Nephron (organoid): ENCODE results near the gene ABHD17A.
"Not testable (repeated sequence)": the region's sequence is repeated elsewhere in the genome, so short reads cannot be mapped to it uniquely, and the experiment has no call there.

Experiments
- H3K27ac Mint-ChIP-seq, 3 experiments: 2 replicates each; pipeline ENCODE4 v1.8.0; 2020; ENCODE audit warnings: mixed read lengths in 3 of 3, mild to moderate bottlenecking in 2 of 3, moderate library complexity in 1 of 3
- H3K27me3 Mint-ChIP-seq: 2 replicates; pipeline ENCODE4 v1.8.0; 2021; ENCODE audit warnings: low read depth, mild to moderate bottlenecking, moderate library complexity, mixed read lengths
- H3K36me3 Mint-ChIP-seq: 2 replicates; pipeline ENCODE4 v1.8.0; 2020; ENCODE audit warnings: low read depth, mixed read lengths
- H3K4me1 Mint-ChIP-seq: 2 replicates; pipeline ENCODE4 v1.8.0; 2020; ENCODE audit warnings: mixed read lengths
- H3K4me3 Mint-ChIP-seq, 3 experiments: 2 replicates each; pipeline ENCODE4 v1.8.0; 2020; ENCODE audit warnings: mild to moderate bottlenecking in 3 of 3, mixed read lengths in 3 of 3, moderate library complexity in 2 of 3
- H3K9me3 Mint-ChIP-seq: 2 replicates; pipeline ENCODE4 v1.8.0; 2020; ENCODE audit warnings: mixed read lengths
- TF ChIP-seq, protein P1 (sequence below), 3 experiments: fragments of 200-600 bp; sonication (generic); IDR thresholded peaks; one replicate each; pipeline ENCODE4 v1.5.0; 2021; ENCODE audit warnings: antibody characterized with exemption in 3 of 3; ENCODE audit not compliant: unreplicated experiment in 3 of 3

The ABHD17A gene

DNA sequence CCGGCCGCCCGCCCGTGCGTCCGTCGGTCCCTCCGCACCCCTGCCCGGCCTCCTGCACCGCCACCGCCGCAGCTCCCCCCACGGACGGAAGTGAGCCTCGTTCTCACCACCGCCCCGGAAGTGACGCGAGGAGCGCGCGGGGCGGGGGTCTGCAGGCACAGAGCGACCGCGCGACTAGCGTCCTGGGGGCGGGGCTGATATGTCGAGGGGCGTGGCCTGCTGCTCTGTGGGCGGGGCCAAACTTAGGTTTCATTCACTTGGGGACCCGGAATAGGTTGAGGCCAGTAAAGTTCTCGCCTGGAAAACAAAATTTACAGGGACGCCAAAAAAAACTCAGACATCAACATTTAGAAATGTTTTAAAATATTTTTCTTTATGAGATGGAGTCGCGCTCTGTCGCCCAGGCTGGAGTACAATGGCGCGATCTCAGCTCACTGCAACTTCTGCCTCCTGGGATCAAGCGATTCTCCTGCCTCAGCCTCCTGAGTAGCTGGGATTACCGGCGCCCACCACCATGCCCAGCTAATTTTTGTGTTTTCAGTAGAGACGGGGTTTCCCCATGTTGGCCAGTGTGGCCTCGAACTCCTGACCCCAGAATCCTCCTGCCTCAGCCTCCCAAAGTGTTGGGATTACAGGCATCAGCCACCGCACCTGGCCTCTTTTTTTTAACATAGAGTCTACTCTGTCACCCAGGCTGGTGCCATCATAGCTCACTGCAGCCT, at the start of gene ABHD17A:
ABHD17A (minus strand) TSS at position 99 of the 722 bp plus-strand sequence. CDS start 3,930 bp downstream, outside the sequence.
- Mint-ChIP-seq H3K4me3 (peak within 1 kb of the TSS; percentile 97 to 99 (median 98)), H3K27ac (peak within 1 kb of the TSS; percentile 65 to 85 (median 80)), H3K4me1 (peaks cover 34% of the 10 kb centered on the region)
- H3K27me3 Mint-ChIP-seq, H3K36me3 Mint-ChIP-seq, H3K9me3 Mint-ChIP-seq: not testable (repeated sequence)

DNA sequence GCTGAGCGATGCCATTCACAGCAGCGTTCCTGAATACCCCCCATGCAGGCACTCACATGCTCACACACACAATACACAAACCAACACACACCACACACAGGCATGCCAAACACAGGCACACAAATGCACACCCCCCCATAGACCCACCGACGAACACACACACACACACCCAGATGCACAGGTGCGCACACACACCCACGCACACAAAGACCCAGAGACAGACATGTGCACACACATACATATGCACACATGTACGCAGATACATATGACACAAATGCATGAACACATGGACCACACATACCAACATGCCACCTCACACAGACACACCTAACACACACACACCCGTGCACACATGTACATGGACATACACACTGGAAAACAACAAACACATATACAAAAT, 48.6 kb upstream of the ABHD17A start:
- no peaks in the 10 kb centered on the region for H3K36me3 Mint-ChIP-seq
- peaks cover 14% of the 10 kb centered on the region for H3K4me1 Mint-ChIP-seq
- H3K27me3 Mint-ChIP-seq: peaks cover 9% of the 10 kb centered on the region
- H3K4me3 Mint-ChIP-seq: no peak overlapping the region
- no peak overlapping the region for H3K27ac Mint-ChIP-seq
- TF ChIP-seq, protein P1, sequence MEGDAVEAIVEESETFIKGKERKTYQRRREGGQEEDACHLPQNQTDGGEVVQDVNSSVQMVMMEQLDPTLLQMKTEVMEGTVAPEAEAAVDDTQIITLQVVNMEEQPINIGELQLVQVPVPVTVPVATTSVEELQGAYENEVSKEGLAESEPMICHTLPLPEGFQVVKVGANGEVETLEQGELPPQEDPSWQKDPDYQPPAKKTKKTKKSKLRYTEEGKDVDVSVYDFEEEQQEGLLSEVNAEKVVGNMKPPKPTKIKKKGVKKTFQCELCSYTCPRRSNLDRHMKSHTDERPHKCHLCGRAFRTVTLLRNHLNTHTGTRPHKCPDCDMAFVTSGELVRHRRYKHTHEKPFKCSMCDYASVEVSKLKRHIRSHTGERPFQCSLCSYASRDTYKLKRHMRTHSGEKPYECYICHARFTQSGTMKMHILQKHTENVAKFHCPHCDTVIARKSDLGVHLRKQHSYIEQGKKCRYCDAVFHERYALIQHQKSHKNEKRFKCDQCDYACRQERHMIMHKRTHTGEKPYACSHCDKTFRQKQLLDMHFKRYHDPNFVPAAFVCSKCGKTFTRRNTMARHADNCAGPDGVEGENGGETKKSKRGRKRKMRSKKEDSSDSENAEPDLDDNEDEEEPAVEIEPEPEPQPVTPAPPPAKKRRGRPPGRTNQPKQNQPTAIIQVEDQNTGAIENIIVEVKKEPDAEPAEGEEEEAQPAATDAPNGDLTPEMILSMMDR (IDR thresholded peaks at IDR 0.05; ENCODE audit: unreplicated experiment in 3 of 3): no peak
- H3K9me3 Mint-ChIP-seq: no peaks in the 10 kb centered on the region

- no peaks in the 10 kb centered on the region for H3K9me3 Mint-ChIP-seq
- H3K27ac Mint-ChIP-seq: no peak overlapping the region
- H3K36me3 Mint-ChIP-seq: no peaks in the 10 kb centered on the region
- H3K4me1 Mint-ChIP-seq: peaks cover 14% of the 10 kb centered on the region
- peaks cover 9% of the 10 kb centered on the region for H3K27me3 Mint-ChIP-seq
- TF ChIP-seq, protein P1 (IDR thresholded peaks at IDR 0.05; ENCODE audit: unreplicated experiment in 3 of 3): no peak
- no peak overlapping the region for H3K4me3 Mint-ChIP-seq
Measured at GRCh38 chr19:1933244-1933643, 47.9 kb upstream of the ABHD17A start.

GRCh38 chr19:1932395-1932794, 47.1 kb upstream of the ABHD17A start:
- H3K4me3 Mint-ChIP-seq: no peak overlapping the region
- H3K36me3 Mint-ChIP-seq: peaks cover 4% of the 10 kb centered on the region
- TF ChIP-seq, protein P1 (IDR thresholded peaks at IDR 0.05; ENCODE audit: unreplicated experiment in 3 of 3): no peak
- H3K4me1 Mint-ChIP-seq: peaks cover 19% of the 10 kb centered on the region
- no peak overlapping the region for H3K27ac Mint-ChIP-seq
- H3K27me3 Mint-ChIP-seq: peaks cover 15% of the 10 kb centered on the region
- H3K9me3 Mint-ChIP-seq: no peaks in the 10 kb centered on the region

- TF ChIP-seq, protein P1 (IDR thresholded peaks at IDR 0.05; ENCODE audit: unreplicated experiment in 3 of 3): no peak
- Mint-ChIP-seq H3K36me3 (peaks cover 4% of the 10 kb centered on the region), H3K4me3 (no peak overlapping the region), H3K4me1 (peaks cover 14% of the 10 kb centered on the region), H3K9me3 (no peaks in the 10 kb centered on the region), H3K27ac (no peak overlapping the region), H3K27me3 (peaks cover 15% of the 10 kb centered on the region)
Measured at GRCh38 chr19:1931445-1931844, 46.1 kb upstream of the ABHD17A start.

DNA sequence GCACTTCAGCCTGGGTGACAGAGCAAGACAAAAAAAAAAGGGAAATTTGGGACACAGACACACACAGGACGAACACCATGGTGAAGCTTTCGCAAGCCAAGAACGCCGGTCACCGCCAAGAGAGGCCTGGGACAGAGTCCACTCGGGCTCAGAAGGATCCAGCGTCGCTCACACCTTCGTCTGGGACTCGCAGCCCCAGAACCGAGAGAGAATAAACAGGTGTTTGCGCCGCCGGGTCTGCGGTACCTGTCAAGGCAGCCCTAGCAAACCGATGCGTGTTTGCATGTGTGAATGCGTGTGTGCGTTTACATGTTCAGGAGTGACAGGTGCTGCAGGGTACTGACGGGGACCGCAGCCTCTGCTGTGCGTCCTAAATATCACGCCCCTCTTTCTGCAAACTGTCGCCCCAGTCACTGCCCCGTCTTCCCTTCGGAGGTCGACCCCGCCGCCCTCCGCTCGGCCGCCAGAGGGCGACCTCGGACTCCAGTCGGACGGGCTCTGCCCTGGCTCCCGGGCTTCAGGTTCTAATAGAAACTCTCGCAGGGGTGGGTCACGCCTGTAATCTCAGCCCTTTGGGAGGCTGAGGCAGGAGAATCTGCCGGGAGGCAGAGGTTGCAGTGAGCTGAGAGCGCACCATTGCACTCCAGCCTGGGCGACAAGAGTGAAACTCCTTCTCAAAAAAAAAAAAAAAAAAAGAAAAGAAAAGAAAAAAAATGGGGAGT, 43.9 kb upstream of the ABHD17A start:
- TF ChIP-seq, protein P1 (IDR thresholded peaks at IDR 0.05; ENCODE audit: unreplicated experiment in 3 of 3): peak; percentile 73 to 90 (median 84)
- H3K4me1 Mint-ChIP-seq: peaks cover 10% of the 10 kb centered on the region
- H3K27me3 Mint-ChIP-seq: peaks cover 15% of the 10 kb centered on the region
- no peaks in the 10 kb centered on the region for H3K9me3 Mint-ChIP-seq
- H3K27ac Mint-ChIP-seq: no peak overlapping the region
- peaks cover 4% of the 10 kb centered on the region for H3K36me3 Mint-ChIP-seq
- H3K4me3 Mint-ChIP-seq: peak overlapping the region; percentile 56 to 70 (median 66)
